ACC112 (cell line): ENCODE data around the gene ALOX5AP.

Experiments
- H2AFZ ChIP-seq: fragments of 200-600 bp; sonication (generic); one replicate; pipeline ENCODE4 v1.6.0; 2017; ENCODE audit warnings: antibody characterized with exemption, low read length; ENCODE audit not compliant: unreplicated experiment
- H3K27ac ChIP-seq: fragments of 200-600 bp; sonication (generic); 2 replicates; pipeline ENCODE4 v1.5.1; 2014; ENCODE audit warnings: low read depth, mild to moderate bottlenecking, antibody characterized with exemption, low read length, moderate library complexity
- H3K27me3 ChIP-seq: fragments of 200-600 bp; sonication (generic); 2 replicates; pipeline ENCODE4 v1.6.1; 2014; ENCODE audit warnings: mild to moderate bottlenecking, antibody characterized with exemption, low read length, moderate library complexity, mixed read lengths; ENCODE audit not compliant: insufficient read depth
- H3K36me3 ChIP-seq: fragments of 200-600 bp; sonication (generic); 2 replicates; pipeline ENCODE4 v1.6.1; 2016; ENCODE audit warnings: mild to moderate bottlenecking, antibody characterized with exemption, low read length, moderate library complexity, mixed read lengths; ENCODE audit not compliant: insufficient read depth
- H3K4me1 ChIP-seq: fragments of 200-600 bp; sonication (generic); one replicate; pipeline ENCODE4 v1.6.1; 2016; ENCODE audit warnings: low read length, mixed read lengths; ENCODE audit not compliant: insufficient read depth, unreplicated experiment, control insufficient read depth
- H3K4me3 ChIP-seq: fragments of 200-600 bp; sonication (generic); 2 replicates; pipeline ENCODE4 v1.5.1; 2014; ENCODE audit warnings: mild to moderate bottlenecking, low read depth, low read length
- H3K79me2 ChIP-seq: fragments of 200-600 bp; sonication (generic); one replicate; pipeline ENCODE4 v1.6.0; 2016; ENCODE audit warnings: low read length; ENCODE audit not compliant: control insufficient read depth, unreplicated experiment, insufficient read depth

Gene ALOX5AP

DNA sequence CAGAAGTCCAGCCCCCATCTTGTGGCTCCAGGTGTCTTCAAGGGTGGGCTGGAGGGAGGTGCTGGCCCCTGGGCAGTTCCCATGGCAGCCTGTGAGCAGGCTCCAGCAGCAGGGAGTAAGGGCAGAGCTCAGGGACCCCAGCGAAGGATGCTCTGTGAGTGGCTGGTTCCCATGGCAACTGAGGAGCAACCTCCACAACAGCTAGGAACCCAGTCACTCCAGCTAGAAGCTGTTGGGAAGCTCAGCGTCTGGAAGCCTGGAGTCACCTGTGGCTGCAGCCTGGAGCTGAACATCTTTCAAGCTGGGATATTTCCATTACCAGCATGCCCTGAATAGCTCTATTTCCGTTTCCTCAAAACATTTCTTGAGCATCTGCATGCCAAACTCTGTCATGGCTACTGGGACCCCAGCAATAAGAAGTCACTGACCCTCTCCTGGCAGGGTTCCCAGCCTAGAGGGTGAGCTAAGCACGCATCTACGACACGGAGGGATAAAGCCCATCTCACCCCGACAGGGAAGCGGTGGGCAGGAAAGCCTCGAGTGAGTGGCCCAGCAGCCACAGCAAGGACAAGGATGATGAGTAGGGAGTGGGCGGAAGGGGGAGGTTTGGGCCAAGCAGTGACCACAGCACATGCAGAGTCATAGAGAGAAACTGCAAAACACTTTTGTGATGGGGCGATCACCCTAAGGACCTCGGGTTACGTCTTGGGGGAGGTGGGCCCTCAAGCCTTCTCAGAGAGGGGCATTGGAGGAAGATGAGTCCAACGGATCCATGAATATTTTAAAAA lies 52.6 kb downstream of the ALOX5AP start:
- Histone ChIP-seq H3K27ac (no peak overlapping the region), H3K27me3 (no peaks in the 10 kb centered on the region), H2AFZ (no peak overlapping the region), H3K4me3 (no peak overlapping the region), H3K4me1 (peaks cover 16% of the 10 kb centered on the region), H3K36me3 (no peaks in the 10 kb centered on the region), H3K79me2 (no peaks in the 10 kb centered on the region)

DNA sequence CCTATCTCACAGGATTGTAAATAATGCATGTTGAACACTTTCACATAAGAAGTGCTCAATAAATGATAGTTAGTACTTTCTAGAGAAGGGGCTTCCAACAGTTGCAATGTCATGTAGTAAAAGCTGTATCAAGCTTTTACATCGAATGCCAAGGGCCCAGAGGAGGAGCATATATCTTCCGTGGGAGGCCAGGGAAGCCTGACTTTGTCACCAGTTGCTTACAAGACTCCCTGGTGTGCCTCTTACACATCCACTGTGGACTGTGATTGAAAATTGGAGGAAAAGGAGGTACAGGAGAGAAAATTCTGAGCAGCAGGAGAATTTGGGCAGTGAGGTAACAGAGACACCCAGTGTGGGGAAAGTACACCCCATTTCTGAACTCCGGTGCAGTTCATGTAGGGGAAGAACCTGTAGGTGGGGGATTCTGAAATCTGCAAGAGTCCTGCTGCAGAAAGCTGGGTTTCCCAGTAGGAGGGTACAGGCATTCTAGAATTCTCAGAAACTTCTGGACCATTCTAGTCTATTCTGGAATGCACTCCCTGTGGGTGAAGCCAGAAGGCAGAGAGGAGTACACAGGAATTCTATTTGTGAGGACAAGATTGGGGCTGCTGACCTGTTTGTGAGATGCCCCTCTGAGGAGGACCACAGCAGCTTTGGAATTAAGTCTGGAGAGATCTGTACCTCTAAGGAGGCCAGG lies 54.0 kb downstream of the ALOX5AP start:
- no peak overlapping the region for H3K4me3 ChIP-seq
- peaks cover 20% of the 10 kb centered on the region for H3K4me1 ChIP-seq
- H2AFZ ChIP-seq: no peak overlapping the region
- H3K27me3 ChIP-seq: no peaks in the 10 kb centered on the region
- no peaks in the 10 kb centered on the region for H3K36me3 ChIP-seq
- no peak overlapping the region for H3K27ac ChIP-seq
- H3K79me2 ChIP-seq: no peaks in the 10 kb centered on the region

DNA sequence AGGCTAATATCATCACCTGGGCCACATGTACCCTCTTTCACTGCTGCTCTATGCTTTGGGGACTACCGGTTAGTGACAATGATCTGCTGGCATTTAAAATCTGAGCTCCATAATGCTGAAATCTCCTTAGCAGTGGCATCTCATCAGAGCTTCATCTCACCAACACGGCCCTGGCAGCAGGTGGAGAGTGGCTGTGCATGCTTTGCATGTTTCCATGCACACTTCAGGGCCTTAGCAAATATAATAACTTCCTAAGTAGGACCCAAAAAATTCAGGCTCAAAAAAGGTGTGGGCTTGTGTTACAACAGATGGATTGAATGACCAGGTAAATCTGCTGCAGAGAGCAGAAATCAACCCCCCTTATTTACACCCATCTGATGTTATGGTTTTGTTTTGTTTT lies 55.2 kb downstream of the ALOX5AP start:
- H3K4me3 ChIP-seq: no peak overlapping the region
- peaks cover 26% of the 10 kb centered on the region for H3K4me1 ChIP-seq
- no peaks in the 10 kb centered on the region for H3K36me3 ChIP-seq
- H3K79me2 ChIP-seq: no peaks in the 10 kb centered on the region
- no peaks in the 10 kb centered on the region for H3K27me3 ChIP-seq
- H2AFZ ChIP-seq: no peak overlapping the region
- H3K27ac ChIP-seq: no peak overlapping the region

DNA sequence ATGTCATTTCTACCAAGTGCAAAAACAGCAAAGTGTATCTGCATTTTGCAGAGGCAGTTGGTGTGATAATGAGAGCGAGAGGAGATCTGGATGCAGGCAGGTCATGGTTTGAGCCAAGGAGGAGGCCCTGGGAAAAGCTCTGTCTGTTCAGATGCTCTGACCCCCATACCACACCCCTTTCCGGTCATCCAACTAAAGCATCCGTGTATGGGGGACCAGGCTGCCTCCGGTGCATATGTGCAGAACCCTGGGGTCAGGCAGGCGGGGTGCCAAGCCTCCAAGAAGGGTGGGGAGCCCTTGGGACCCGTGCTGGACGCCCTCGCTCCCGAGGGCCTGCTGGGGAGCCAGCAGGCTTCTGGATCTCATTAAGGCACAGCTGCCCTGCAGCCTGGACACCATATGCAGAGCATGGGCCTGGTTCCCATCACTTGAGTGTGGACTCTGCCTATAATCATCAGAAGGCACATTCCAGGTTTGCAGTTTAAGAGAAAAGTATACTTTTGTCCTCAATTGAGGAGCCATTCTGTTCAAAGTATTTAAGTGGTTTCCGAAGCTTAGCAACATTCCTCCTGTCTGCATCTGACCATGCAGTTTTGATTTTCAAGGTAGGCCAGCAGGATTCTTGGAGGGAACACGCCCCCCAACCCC lies 56.1 kb downstream of the ALOX5AP start:
- H3K4me1 ChIP-seq: peaks cover 35% of the 10 kb centered on the region
- no peak overlapping the region for H2AFZ ChIP-seq
- no peaks in the 10 kb centered on the region for H3K27me3 ChIP-seq
- H3K4me3 ChIP-seq: no peak overlapping the region
- H3K27ac ChIP-seq: no peak overlapping the region
- no peaks in the 10 kb centered on the region for H3K79me2 ChIP-seq
- no peaks in the 10 kb centered on the region for H3K36me3 ChIP-seq

DNA sequence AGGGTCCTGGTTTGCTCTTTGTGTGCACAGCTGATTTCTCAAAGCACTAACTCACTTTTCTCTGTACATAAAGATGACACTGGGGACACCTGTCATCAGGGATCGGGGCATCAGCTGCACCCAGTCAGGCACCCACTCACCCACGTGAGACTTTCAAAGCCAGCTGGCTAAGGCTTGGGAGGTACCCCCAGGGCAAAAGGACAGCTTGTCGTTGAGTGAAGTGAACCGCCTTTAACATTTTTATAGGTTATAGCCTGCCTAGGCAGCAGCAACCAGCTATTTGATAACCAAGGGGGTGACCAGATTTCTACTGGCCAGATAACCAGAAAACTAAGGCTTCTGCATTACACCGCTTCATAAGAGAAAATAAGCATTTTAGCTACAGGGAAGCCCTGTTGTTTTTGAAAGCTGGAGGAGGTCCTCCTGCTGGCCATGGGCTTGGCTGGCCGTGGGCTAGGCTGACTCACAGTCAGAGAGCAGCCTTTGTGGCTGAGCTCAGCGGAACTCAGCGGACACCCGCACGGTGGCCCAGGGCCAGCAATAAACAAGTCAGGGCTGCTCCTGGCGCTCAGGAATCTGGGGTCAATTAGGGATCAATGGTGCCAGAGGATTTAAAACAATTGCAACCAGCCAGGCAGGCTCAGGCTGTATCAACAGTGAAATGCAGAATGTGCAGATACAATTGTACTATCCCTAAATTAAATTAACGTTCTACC lies 57.1 kb downstream of the ALOX5AP start:
- peak overlapping the region; percentile 34; the same call in 1 of the 2 replicates for H3K4me3 ChIP-seq
- peak overlapping the region; percentile 62 for H2AFZ ChIP-seq
- H3K4me1 ChIP-seq: peaks cover 45% of the 10 kb centered on the region
- peak overlapping the region; percentile 9; the same call in 1 of the 2 replicates for H3K27ac ChIP-seq
- no peaks in the 10 kb centered on the region for H3K36me3 ChIP-seq
- no peaks in the 10 kb centered on the region for H3K27me3 ChIP-seq
- H3K79me2 ChIP-seq: no peaks in the 10 kb centered on the region

DNA sequence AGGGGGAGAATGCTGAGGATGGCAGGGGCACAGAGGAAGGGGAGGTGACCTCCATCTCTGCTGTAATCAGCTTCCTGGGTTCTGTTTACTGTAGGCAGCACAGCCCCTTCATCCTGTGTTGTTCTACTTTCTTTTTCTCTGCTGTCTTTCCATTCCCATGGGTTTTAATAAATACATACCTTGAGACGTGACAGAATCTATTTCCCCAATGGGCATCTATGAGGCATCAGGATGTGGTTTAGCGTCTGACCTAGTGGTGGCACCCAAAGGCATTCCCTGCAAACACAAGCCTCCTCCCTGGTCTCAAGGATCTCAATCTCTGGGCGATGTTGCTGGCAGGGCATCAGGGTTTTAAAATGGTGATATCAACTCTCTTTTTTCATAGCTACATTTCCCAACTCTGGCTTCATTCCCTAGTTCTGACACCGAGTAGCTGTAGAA lies 60.8 kb downstream of the ALOX5AP start:
- peak overlapping the region; percentile 28; the same call in 1 of the 2 replicates for H3K4me3 ChIP-seq
- H3K27me3 ChIP-seq: no peaks in the 10 kb centered on the region
- peaks cover 51% of the 10 kb centered on the region for H3K4me1 ChIP-seq
- H3K79me2 ChIP-seq: no peaks in the 10 kb centered on the region
- H3K27ac ChIP-seq: peak overlapping the region; percentile 48
- no peaks in the 10 kb centered on the region for H3K36me3 ChIP-seq
- H2AFZ ChIP-seq: peak overlapping the region; percentile 55

DNA sequence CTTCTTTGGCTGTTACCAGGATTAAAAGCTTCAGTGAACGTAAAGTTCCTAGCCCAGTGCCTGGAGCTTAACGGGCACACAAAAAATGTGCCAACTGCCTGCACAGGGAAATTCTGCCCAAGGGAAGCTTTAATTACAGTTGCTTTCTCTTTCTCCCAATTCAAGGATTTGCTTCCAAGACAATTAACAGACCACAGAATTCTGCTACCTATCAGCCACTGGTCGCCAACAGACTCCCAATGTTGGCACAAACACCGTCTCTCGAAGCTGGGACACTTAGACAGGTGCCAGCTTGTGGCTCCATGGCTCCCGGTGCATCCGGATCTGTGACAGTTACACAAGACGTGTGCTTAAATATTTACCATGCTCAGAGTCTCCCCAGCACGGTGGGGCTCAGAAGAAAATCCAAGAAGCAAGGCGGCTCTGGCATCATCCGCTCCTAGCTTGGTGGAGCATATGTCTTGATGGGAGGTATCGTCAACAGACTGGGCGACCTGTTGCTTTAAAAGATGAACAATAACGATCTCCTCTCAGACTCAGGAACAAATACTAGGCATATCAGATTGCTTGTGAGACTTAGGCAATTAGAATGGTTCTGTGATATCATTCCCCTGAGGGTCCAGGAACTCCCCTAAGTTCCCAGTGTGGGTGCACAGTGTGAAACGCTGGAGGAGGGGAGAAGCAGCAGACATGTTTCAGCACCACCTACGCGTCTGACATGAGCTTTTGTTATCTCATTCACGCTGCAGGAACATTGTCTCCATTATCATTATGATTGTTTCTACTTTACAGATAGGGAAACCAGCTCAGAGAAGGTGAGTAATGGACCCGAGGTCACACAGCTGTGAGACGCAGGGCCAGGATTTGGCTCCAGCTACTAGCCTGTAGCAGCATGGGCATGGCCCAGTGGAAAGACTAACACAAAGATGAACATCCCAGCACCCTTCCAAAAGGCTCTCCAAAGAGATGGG lies 61.6 kb downstream of the ALOX5AP start:
- Histone ChIP-seq H3K79me2 (no peaks in the 10 kb centered on the region), H3K4me3 (peak overlapping the region; percentile 28; the same call in 1 of the 2 replicates), H3K36me3 (no peaks in the 10 kb centered on the region), H3K27ac (peak overlapping the region; percentile 48), H2AFZ (peak overlapping the region; percentile 55), H3K4me1 (peaks cover 44% of the 10 kb centered on the region), H3K27me3 (no peaks in the 10 kb centered on the region)

DNA sequence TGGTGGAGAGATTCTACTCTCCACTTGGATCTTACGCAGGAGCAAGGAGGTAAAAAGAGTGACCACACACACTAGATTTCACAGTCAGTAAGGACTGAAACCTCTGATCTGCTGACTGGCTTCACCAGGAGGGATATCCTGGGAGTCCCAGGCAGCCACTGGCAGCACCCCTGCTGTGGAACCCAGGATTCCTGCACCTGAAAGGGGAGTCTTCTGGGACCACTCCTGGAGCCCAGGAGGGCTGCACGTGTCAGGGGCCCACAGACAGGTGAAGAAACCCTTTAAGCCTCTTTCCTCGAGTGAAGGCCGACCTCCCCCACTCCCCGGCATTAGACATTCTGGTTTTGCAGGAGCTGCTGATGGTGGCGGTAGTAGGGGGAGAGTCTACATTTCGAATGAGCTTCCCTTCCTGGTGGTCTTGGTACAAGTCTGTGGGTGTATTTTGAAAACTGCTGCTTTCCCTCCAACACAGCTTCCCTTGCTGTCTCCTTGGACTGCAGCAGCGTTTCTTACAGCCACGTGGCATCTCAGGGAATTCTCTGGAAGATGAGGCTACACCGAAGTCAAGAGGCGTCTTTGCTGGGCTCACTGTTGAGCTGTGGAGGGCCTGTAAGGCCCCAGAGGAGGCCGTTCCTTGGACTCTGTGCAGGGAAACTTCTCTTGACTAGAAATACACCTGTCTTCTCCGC lies 62.6 kb downstream of the ALOX5AP start:
- Histone ChIP-seq H2AFZ (no peak overlapping the region), H3K4me3 (no peak overlapping the region), H3K27me3 (no peaks in the 10 kb centered on the region), H3K79me2 (no peaks in the 10 kb centered on the region), H3K4me1 (peaks cover 35% of the 10 kb centered on the region), H3K27ac (no peak overlapping the region), H3K36me3 (no peaks in the 10 kb centered on the region)

DNA sequence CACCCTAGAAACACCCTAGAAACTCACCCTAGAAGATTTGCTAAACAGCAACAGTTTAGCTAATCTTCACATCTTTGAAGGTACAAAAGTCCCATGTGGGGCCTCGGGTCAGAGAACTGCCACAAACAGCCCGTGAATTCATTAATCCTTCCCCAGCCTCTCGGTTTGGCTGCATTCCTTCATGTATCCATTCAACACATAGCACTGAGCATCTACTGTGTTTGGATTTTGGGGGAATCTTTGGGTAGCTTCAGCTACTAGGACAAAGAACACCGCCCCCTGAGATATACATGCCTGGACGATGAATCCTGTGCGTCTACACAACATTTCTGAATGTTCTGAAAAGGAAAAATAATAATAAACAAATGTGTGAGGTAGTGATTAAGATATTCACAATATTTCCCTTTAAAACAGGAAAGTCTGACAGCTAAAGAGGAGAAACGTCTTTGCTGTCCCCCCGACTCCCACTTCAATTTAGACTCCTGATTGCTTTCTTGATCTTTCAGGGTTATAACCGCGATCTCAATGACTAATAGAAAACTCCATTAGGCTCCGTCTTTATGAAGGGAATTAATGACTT lies 63.5 kb downstream of the ALOX5AP start:
- Histone ChIP-seq H3K4me3 (no peak overlapping the region), H2AFZ (no peak overlapping the region), H3K4me1 (peaks cover 40% of the 10 kb centered on the region), H3K36me3 (no peaks in the 10 kb centered on the region), H3K27ac (no peak overlapping the region), H3K27me3 (no peaks in the 10 kb centered on the region), H3K79me2 (no peaks in the 10 kb centered on the region)
